Measurements from ENCODE around the gene FAM114A1. TPM values are rescaled to one million over a fixed set of nuclear protein-coding genes. Genes with fewer than 3 reads are reported as not detected.

Gene FAM114A1
- total and polyA plus RNA-seq, 2 donors from 2014 or later: 10.8 to 31.1 TPM

DNA sequence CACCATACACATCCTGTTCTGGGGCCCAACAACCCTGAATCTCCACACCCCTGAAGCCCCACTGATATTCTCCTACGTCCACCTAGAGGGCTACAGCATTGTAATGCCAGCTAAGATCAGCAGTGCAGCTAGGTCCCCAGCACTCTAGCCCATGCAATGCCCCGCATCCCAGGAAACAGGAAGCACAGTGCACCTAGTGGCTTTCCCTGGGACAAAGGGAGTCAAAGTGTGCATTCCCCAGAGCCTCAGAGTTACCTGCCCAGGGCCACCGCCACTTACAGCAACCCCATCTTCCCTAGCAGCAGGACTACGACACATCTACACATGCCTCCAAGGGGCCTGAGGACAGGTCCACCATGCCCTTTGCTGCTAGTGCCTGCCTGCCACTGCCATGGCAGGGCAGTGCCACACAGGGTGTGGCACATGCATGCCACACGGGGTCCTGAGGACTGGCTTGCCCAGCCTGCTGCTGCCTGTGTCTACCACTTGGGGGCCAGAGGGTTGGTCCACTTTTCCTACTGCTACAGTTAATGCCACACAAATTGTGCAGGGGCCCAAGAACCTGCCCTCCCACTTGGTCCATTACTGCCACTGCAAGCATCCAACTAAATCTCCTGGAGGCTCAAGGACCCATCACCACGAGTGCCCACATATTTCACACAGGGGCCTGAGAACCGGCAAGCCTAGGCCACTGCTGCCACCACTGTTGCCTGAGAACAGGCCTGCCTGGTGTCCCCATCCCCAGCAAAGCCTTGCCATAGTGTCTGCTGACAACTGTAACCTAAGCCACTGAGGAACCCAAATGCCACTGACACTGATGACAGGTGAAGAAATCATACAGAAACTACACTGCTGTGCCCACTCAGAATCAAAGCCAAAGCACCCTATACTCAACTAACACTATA lies 34.7 kb upstream of the FAM114A1 start:
- no peak for TF ChIP-seq CTCF (IDR thresholded peaks at IDR 0.05; ENCODE audit: borderline replicate concordance, extremely low read depth, insufficient read depth)
- no peaks in the 10 kb centered on the region for H3K9me3 ChIP-seq (ENCODE audit: control insufficient read depth in 2 of 3, insufficient read depth in 1 of 3, low read length in 3 of 3)
- H3K9ac ChIP-seq (ENCODE audit: low read length in 3 of 3): no peak overlapping the region
- intact Hi-C loops (cut with DNase I): no loop called here
- no peak for DNase-seq
- FAIRE-seq: no peak
- H3K4me3 ChIP-seq (ENCODE audit: low read length in 3 of 3): no peak overlapping the region
- H3K27me3 ChIP-seq (ENCODE audit: control insufficient read depth, insufficient read depth, low read length): no peaks in the 10 kb centered on the region
- no peak overlapping the region for H3K27ac ChIP-seq (ENCODE audit: low read depth in 2 of 2, low read length in 2 of 2)
- no peaks in the 10 kb centered on the region for H3K36me3 ChIP-seq (ENCODE audit: control insufficient read depth in 2 of 3, insufficient read depth in 3 of 3, low read length in 3 of 3)
- no peaks in the 10 kb centered on the region for H3K4me1 ChIP-seq (ENCODE audit: control insufficient read depth in 2 of 3, insufficient read depth in 2 of 3, low read depth in 1 of 3, low read length in 3 of 3)

DNA sequence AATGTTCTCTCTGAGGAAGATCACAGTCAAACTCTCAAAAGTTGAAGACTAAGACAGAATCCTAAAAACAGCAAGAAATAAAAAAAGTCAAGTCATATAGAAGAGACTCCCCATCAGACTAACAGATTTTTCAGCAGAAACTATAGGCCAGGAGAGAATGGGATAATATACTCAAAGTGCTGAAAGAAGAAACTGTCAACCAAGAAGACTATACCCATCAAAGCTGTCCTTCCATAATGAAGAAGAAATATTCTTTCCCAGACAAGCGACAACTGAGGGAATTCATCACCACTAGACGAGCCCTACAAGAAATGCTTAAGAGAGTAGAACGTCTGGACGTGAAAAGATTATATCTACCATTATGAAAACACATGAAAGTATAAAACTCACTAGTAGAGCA lies 33.0 kb upstream of the FAM114A1 start:
- no peaks in the 10 kb centered on the region for H3K9me3 ChIP-seq (ENCODE audit: control insufficient read depth in 2 of 3, insufficient read depth in 1 of 3, low read length in 3 of 3)
- H3K27me3 ChIP-seq (ENCODE audit: control insufficient read depth, insufficient read depth, low read length): no peaks in the 10 kb centered on the region
- FAIRE-seq (no peak), DNase-seq (no peak)
- H3K36me3 ChIP-seq (ENCODE audit: control insufficient read depth in 2 of 3, insufficient read depth in 3 of 3, low read length in 3 of 3): no peaks in the 10 kb centered on the region
- no peak overlapping the region for H3K9ac ChIP-seq (ENCODE audit: low read length in 3 of 3)
- no peaks in the 10 kb centered on the region for H3K4me1 ChIP-seq (ENCODE audit: control insufficient read depth in 2 of 3, insufficient read depth in 2 of 3, low read depth in 1 of 3, low read length in 3 of 3)
- H3K4me3 ChIP-seq (ENCODE audit: low read length in 3 of 3): no peak overlapping the region
- no peak for TF ChIP-seq CTCF (IDR thresholded peaks at IDR 0.05; ENCODE audit: borderline replicate concordance, extremely low read depth, insufficient read depth)
- H3K27ac ChIP-seq (ENCODE audit: low read depth in 2 of 2, low read length in 2 of 2): no peak overlapping the region
- intact Hi-C loops (cut with DNase I): no loop called here

DNA sequence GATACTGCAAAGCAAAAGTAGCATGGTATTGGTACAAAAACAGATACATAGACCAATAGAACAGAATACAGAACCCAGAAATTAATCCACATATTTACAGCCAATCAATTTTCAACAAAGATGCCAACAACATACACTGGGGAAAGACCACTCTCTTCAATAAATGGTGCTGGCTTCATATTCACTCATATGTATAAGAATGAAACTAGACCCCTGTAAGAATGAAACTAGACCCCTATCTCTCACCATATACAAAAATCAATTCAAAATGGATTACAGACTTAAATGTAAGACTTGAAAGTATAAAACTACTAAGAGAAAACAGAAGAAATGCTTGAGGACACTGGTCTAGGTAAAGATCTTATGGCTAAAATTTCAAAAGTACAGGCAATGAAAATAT lies 30.3 kb upstream of the FAM114A1 start:
- FAIRE-seq (no peak), DNase-seq (no peak)
- Histone ChIP-seq H3K9ac (ENCODE audit: low read length in 3 of 3) (no peak overlapping the region), H3K27me3 (ENCODE audit: control insufficient read depth, insufficient read depth, low read length) (no peaks in the 10 kb centered on the region), H3K4me1 (ENCODE audit: control insufficient read depth in 2 of 3, insufficient read depth in 2 of 3, low read depth in 1 of 3, low read length in 3 of 3) (no peaks in the 10 kb centered on the region), H3K36me3 (ENCODE audit: control insufficient read depth in 2 of 3, insufficient read depth in 3 of 3, low read length in 3 of 3) (no peaks in the 10 kb centered on the region), H3K27ac (ENCODE audit: low read depth in 2 of 2, low read length in 2 of 2) (no peak overlapping the region), H3K9me3 (ENCODE audit: control insufficient read depth in 2 of 3, insufficient read depth in 1 of 3, low read length in 3 of 3) (no peaks in the 10 kb centered on the region), H3K4me3 (ENCODE audit: low read length in 3 of 3) (no peak overlapping the region)
- intact Hi-C loops (cut with DNase I): no loop called here
- TF ChIP-seq CTCF (IDR thresholded peaks at IDR 0.05; ENCODE audit: borderline replicate concordance, extremely low read depth, insufficient read depth): no peak

Data from kidney (tissue), 14 donors.